Subcutaneous abdominal adipose tissue (tissue), 5 donors: ENCODE data around the gene DSEL.

ENCODE experiments used
- H3K27ac ChIP-seq: one replicate; pipeline ENCODE4 v1.7.0; 2013; ENCODE audit warnings: low read depth, mild to moderate bottlenecking, inconsistent platforms, low read length, moderate library complexity
- H3K27me3 ChIP-seq, 5 donors: one replicate each; pipeline ENCODE4 v1.7.0; 2013; ENCODE audit warnings: low read length in 5 of 5, inconsistent platforms in 1 of 5; ENCODE audit not compliant: control insufficient read depth in 5 of 5, insufficient read depth in 4 of 5
- H3K36me3 ChIP-seq, 5 donors: one replicate each; pipeline ENCODE4 v1.7.0; 2013; ENCODE audit warnings: low read length in 5 of 5; ENCODE audit not compliant: control insufficient read depth in 5 of 5, insufficient read depth in 5 of 5
- H3K4me1 ChIP-seq, 5 donors: one replicate each; pipeline ENCODE4 v1.7.0; 2013; ENCODE audit warnings: low read length in 5 of 5, mild to moderate bottlenecking in 3 of 5, moderate library complexity in 1 of 5; ENCODE audit not compliant: control insufficient read depth in 5 of 5, insufficient read depth in 5 of 5
- H3K4me3 ChIP-seq, 5 donors: one replicate each; pipeline ENCODE4 v1.7.0; 2013; ENCODE audit warnings: low read length in 5 of 5, low read depth in 1 of 5
- H3K9ac ChIP-seq, 5 donors: one replicate each; pipeline ENCODE4 v1.7.0; 2013; ENCODE audit warnings: low read length in 5 of 5, mild to moderate bottlenecking in 4 of 5, moderate library complexity in 3 of 5
- H3K9me3 ChIP-seq, 5 donors: one replicate each; pipeline ENCODE4 v1.7.0; 2013; ENCODE audit warnings: low read length in 5 of 5; ENCODE audit not compliant: control insufficient read depth in 5 of 5
- donor health status: healthy.
- donor health status: healthy.
- donor health status: healthy.
- donor health status: healthy.
- donor health status: healthy.

The DSEL gene

GRCh38 chr18:67519592-67519991 lies 3.1 kb upstream of the DSEL start:
- H3K4me3 ChIP-seq, result no peak overlapping the region
- H3K36me3 ChIP-seq, result no peaks in the 10 kb centered on the region
- no peak overlapping the region for H3K9ac ChIP-seq
- H3K27ac ChIP-seq, result peak overlapping the region; percentile 72
- H3K9me3 ChIP-seq, result no peaks in the 10 kb centered on the region
- H3K27me3 ChIP-seq, result no peaks in the 10 kb centered on the region
- H3K4me1 ChIP-seq, result peaks cover 4 to 52% (median 34%) of the 10 kb centered on the region in 5 donors

DNA sequence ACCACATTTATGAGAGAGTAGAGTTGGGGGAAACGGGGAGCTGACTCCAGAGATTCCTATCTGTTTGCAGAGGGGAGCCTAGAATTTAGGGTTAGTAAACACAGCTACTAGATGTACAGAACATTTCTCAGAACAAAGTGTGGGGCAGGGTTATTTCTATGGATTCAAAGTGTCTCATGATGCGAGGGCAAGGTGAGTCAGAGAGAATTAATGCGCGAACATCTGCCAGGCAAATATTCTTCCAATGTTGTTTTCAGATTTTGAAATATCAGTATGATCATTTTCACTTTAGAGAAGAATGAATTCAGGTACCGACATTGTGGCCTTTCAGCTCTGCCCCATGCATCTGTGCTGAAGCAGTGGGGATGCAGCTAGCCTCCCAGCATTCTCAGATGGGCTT lies 2.0 kb upstream of the DSEL start:
- H3K36me3 ChIP-seq, result no peaks in the 10 kb centered on the region
- H3K9ac ChIP-seq, result no peak overlapping the region
- H3K27me3 ChIP-seq, result no peaks in the 10 kb centered on the region
- no peaks in the 10 kb centered on the region for H3K9me3 ChIP-seq
- H3K4me1 ChIP-seq, result peaks cover 7 to 61% (median 38%) of the 10 kb centered on the region in 5 donors
- H3K27ac ChIP-seq, result no peak overlapping the region
- no peak overlapping the region for H3K4me3 ChIP-seq

DNA sequence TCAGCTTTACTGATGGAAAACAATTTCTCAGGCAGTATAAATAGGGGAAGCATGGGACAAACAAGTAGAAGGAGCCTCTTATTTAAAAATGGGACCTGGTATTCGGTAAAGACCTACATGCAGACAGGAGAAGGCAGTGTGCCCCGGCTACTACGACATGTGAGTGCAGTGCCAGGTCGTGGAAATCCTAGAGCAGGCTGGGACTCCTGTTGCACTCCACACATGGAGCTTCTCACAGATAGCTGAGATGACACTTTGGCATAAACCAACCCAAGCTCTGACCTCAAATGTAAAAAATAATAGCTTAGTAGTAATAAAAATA lies 885 bp upstream of the DSEL start:
- H3K36me3 ChIP-seq, result peaks cover 0 to 4% (median 0%) of the 10 kb centered on the region in 5 donors
- H3K9ac ChIP-seq, result peak overlapping the region in 4 of 5 donors; percentile 31 to 66 (median 52)
- no peaks in the 10 kb centered on the region for H3K9me3 ChIP-seq
- H3K27me3 ChIP-seq, result no peaks in the 10 kb centered on the region
- peak overlapping the region; percentile 84 for H3K27ac ChIP-seq
- H3K4me1 ChIP-seq, result peaks cover 7 to 71% (median 38%) of the 10 kb centered on the region in 5 donors
- peak overlapping the region; percentile 70 to 85 (median 76) for H3K4me3 ChIP-seq

DNA sequence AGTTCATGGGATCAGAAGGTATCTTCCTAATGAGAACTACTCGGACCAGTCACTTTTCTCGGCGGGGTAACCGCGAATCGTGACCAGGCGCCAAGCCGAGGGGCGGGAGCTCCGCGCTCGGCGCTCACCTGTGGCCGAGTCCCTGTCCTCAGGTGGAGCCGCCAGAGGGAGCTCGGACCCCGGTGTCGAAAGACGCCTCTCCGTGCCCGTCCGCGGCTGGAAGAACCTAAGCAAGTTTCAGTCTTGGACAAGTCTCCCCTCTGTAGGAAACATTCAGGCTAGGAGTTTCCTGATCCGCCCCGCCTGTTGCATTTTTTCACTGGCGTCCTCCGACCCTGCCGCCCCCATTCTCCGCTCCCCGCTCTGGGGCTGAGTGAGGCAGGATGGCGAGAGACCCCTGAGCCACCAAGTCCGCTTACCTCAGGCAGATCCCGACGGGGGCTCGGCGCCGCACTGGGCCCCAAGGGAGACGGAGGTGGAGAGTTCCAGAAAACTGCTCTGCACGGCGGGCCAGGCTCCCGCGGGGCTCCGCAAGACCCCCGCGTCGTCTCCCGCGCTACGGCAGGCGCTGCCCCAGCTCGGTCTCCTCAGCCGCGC lies 480 bp downstream of the DSEL start:
- Histone ChIP-seq H3K9ac (peak overlapping the region; percentile 31 to 91 (median 84)), H3K9me3 (no peaks in the 10 kb centered on the region), H3K27me3 (no peaks in the 10 kb centered on the region), H3K4me3 (peak overlapping the region; percentile 69 to 95 (median 88)), H3K27ac (peak overlapping the region; percentile 84), H3K36me3 (peaks cover 0 to 5% (median 4%) of the 10 kb centered on the region in 5 donors), H3K4me1 (peaks cover 7 to 67% (median 36%) of the 10 kb centered on the region in 5 donors)

DNA sequence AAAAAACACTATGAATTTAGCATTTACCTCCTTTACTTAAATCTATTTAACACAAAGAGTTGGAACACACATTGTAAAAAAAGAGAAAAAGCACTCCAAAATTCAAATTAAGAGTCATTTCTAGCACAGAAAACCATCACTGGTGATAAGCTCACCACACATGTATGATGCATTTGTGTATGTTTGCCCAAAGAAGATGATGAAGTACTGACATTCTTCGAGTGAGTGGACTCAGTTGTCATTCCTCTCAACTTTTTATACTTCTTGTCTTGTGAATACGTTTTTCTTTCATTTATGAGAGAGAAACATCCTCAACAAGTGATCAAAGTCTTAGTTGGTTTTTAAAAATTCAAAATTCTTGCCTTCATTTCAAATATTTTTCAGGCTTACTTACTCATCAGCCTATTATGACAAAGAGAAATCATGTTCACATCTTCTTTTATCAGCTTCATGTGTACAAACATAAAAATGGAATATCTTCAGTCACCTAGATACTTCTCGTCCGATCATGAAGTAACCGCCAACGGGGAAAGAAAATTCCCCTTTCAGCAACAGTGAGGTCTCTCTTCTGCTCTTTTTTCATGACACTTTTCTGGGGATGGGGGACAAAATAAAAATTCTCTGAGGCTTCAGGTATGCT lies 1.5 kb downstream of the DSEL start:
- Histone ChIP-seq H3K36me3 (peaks cover 0 to 5% (median 4%) of the 10 kb centered on the region in 5 donors), H3K9me3 (no peaks in the 10 kb centered on the region), H3K4me1 (peaks cover 6 to 64% (median 26%) of the 10 kb centered on the region in 5 donors), H3K27ac (peak overlapping the region; percentile 84), H3K27me3 (no peaks in the 10 kb centered on the region), H3K4me3 (peak overlapping the region; percentile 12 to 93 (median 87)), H3K9ac (peak overlapping the region in 2 of 5 donors; percentile 31 to 87)

DNA sequence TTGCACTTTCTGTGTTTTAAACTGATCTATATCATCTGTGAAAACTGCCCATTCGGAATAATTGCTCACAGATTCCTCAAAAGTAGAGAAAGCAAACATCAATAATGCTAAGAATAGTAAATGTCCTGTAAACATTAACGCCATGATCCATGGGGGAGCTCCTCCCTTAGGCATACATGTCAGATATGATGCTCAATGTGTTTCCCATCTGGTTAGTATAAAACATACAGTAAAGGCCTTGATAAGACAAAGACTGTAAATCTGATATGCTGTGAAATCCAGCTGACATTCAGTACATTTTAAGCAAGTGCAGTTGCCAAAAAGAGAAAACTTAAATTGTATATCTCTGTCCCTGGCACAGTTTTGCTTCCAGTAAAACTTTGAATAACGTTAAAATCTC lies 2.1 kb downstream of the DSEL start:
- peaks cover 0 to 5% (median 4%) of the 10 kb centered on the region in 5 donors for H3K36me3 ChIP-seq
- H3K4me3 ChIP-seq, result peak overlapping the region in 1 of 5 donors; percentile 39

DNA sequence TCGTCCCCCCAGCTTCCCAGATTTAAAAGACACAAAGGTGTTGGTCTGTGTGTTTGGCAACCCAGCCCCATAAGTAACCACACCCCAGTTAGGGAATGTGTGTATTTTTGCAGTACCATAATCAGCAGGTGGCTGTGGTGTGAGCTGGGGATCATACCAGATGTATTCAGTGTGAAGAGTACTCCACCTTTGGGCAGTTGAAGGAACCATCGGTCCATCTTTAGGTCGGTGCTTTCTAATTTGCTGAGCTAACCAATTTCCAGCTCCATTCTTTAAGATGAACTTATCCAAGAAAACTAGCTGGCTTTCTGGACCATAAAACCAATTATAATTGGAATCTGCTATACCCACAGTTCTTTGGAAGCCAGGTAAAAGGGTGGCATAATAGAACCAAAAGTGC lies 3.2 kb downstream of the DSEL start:
- no peaks in the 10 kb centered on the region for H3K27me3 ChIP-seq
- no peak overlapping the region for H3K4me3 ChIP-seq
- no peak overlapping the region for H3K9ac ChIP-seq
- no peak overlapping the region for H3K27ac ChIP-seq
- H3K36me3 ChIP-seq, result peaks cover 0 to 5% (median 4%) of the 10 kb centered on the region in 5 donors
- H3K4me1 ChIP-seq, result peaks cover 3 to 56% (median 21%) of the 10 kb centered on the region in 5 donors
- H3K9me3 ChIP-seq, result no peaks in the 10 kb centered on the region

More for the DNA sequence above, 2.1 kb downstream of the DSEL start:
- Histone ChIP-seq H3K9me3 (no peaks in the 10 kb centered on the region), H3K4me1 (peaks cover 3 to 63% (median 21%) of the 10 kb centered on the region in 5 donors), H3K27ac (no peak overlapping the region), H3K27me3 (no peaks in the 10 kb centered on the region), H3K9ac (peak overlapping the region in 1 of 5 donors; percentile 87)

GRCh38 chr18:67511840-67512239 lies 4.7 kb downstream of the DSEL start:
- no peak overlapping the region for H3K4me3 ChIP-seq
- peaks cover 3 to 42% (median 13%) of the 10 kb centered on the region in 5 donors for H3K4me1 ChIP-seq
- H3K9ac ChIP-seq, result no peak overlapping the region
- no peak overlapping the region for H3K27ac ChIP-seq
- H3K27me3 ChIP-seq, result no peaks in the 10 kb centered on the region
- peaks cover 0 to 5% (median 4%) of the 10 kb centered on the region in 5 donors for H3K36me3 ChIP-seq
- no peaks in the 10 kb centered on the region for H3K9me3 ChIP-seq

DNA sequence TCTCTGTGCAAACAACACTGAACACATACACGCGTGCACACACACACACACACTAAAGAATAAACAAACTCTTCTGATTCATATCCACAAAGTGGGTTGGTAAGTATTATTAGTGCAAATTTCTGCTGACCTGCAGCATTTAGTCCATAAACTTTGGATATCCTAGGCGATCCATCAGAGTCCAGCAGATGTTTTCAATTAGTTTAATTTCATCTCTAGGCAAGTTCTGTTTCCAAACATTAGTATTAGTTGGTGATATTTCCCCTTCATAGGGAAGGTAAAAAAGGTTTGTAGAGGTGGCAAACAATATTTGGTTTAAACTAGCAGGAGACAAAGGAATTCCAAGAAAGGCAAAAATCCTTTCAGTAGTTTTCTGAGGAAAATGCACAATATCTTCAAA lies 5.7 kb downstream of the DSEL start:
- H3K9me3 ChIP-seq, result no peaks in the 10 kb centered on the region
- no peak overlapping the region for H3K4me3 ChIP-seq
- H3K9ac ChIP-seq, result no peak overlapping the region
- H3K27me3 ChIP-seq, result no peaks in the 10 kb centered on the region
- peaks cover 0 to 5% (median 4%) of the 10 kb centered on the region in 5 donors for H3K36me3 ChIP-seq
- peaks cover 3 to 42% (median 13%) of the 10 kb centered on the region in 5 donors for H3K4me1 ChIP-seq
- H3K27ac ChIP-seq, result no peak overlapping the region

DNA sequence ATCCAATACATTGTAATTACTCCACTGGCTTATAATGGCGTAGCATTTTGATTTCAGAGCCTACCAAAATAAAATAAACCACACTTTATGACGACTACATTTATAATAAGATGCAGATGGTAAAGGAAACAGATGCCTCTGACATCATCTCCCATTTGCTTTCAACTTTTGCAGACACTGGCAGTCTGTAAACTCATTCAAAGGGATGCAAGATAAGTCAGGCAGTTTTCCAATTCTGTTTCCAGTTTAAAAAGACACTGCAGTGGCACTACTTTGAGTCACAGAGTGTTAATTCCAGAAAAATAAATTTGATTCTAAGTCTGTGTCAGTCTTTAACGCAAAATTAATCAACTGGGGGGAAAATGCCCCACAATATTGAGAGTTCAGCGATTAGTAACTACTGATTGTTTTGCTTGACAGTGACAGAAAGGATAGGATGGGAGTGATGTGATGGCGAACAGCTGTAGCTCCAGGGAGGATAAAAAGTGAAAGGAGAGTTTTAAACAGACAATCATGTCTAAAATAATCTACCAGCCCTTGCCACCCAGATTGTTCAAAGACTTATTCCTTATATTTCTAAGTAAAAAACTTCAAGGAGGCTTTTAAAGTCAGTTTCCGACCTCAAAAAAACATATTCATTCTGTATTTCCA lies 6.7 kb downstream of the DSEL start:
- Histone ChIP-seq H3K9me3 (no peaks in the 10 kb centered on the region), H3K27ac (no peak overlapping the region), H3K9ac (no peak overlapping the region), H3K4me3 (no peak overlapping the region), H3K27me3 (no peaks in the 10 kb centered on the region), H3K4me1 (peaks cover 1 to 36% (median 6%) of the 10 kb centered on the region in 5 donors), H3K36me3 (peaks cover 0 to 8% (median 4%) of the 10 kb centered on the region in 5 donors)
